GM23338 (cell line): ENCODE data around the gene ACAT2. TPM values are rescaled to one million over a fixed set of nuclear protein-coding genes. Genes with fewer than 3 reads are reported as not detected.

Experiments
- ATAC-seq: fragments of 200-7000 bp; cut with Tn5 transposase; 3 replicates; pipeline ENCODE4 v1.9.1; 2020
- DNase-seq: peaks from one replicate; pipeline ENCODE4 v3.0.0-alpha.2; 2015; ENCODE audit warnings: low spot score
- H2AFZ ChIP-seq: fragments of 200-600 bp; sonication (generic); 2 replicates; pipeline ENCODE4 v1.8.0; 2016; ENCODE audit warnings: antibody characterized with exemption, mild to moderate bottlenecking, moderate library complexity
- H3F3A ChIP-seq: fragments of 200-600 bp; sonication (generic); replicated peaks from 2 replicates; pipeline ENCODE4 v1.8.0; 2017; ENCODE audit warnings: antibody characterized with exemption, mixed run types, low read depth
- H3K27ac ChIP-seq: fragments of 200-600 bp; sonication (generic); 2 replicates; pipeline ENCODE4 v1.6.1; 2016; ENCODE audit warnings: low read depth
- H3K27me3 ChIP-seq: fragments of 200-600 bp; sonication (generic); 2 replicates; pipeline ENCODE4 v1.8.0; 2016; ENCODE audit warnings: mild to moderate bottlenecking, mixed run types, moderate library complexity; ENCODE audit not compliant: insufficient read depth
- H3K36me3 ChIP-seq: fragments of 200-600 bp; sonication (generic); 2 replicates; pipeline ENCODE4 v1.8.0; 2016; ENCODE audit warnings: mild to moderate bottlenecking; ENCODE audit not compliant: insufficient read depth
- H3K4me1 ChIP-seq: fragments of 200-600 bp; sonication (generic); 2 replicates; pipeline ENCODE4 v1.8.0; 2016; ENCODE audit warnings: mild to moderate bottlenecking, moderate library complexity; ENCODE audit not compliant: insufficient read depth
- H3K4me2 ChIP-seq: fragments of 200-600 bp; sonication (generic); 2 replicates; pipeline ENCODE4 v1.7.1; 2017; ENCODE audit warnings: mixed run types
- H3K4me3 ChIP-seq: fragments of 200-600 bp; sonication (generic); 2 replicates; pipeline ENCODE4 v1.6.1; 2016; ENCODE audit warnings: mixed run types
- H3K79me2 ChIP-seq: fragments of 200-600 bp; sonication (generic); replicated peaks from 2 replicates; pipeline ENCODE4 v1.8.0; 2017; ENCODE audit warnings: mild to moderate bottlenecking; ENCODE audit not compliant: insufficient read depth
- H3K9me2 ChIP-seq: fragments of 200-600 bp; sonication (generic); 2 replicates; pipeline ENCODE4 v1.8.0; 2017; ENCODE audit not compliant: insufficient read depth
- H4K20me1 ChIP-seq: fragments of 200-600 bp; sonication (generic); replicated peaks from 2 replicates; pipeline ENCODE4 v1.8.0; 2017; ENCODE audit warnings: mild to moderate bottlenecking; ENCODE audit not compliant: insufficient read depth
- H3K27ac Mint-ChIP-seq: 2 replicates; pipeline ENCODE4 v1.8.0; 2020; ENCODE audit warnings: inconsistent platforms, mild to moderate bottlenecking, moderate library complexity, mixed read lengths
- H3K27me3 Mint-ChIP-seq: 3 replicates; pipeline ENCODE4 v1.8.0; 2022; ENCODE audit warnings: low read depth, mild to moderate bottlenecking, moderate library complexity, mixed read lengths, inconsistent platforms; ENCODE audit not compliant: insufficient read depth, poor library complexity
- H3K36me3 Mint-ChIP-seq: 3 replicates; pipeline ENCODE4 v1.8.0; 2021; ENCODE audit warnings: low read depth, mild to moderate bottlenecking, inconsistent platforms, moderate library complexity, mixed read lengths
- H3K4me1 Mint-ChIP-seq: 3 replicates; pipeline ENCODE4 v1.8.0; 2020; ENCODE audit warnings: mild to moderate bottlenecking, inconsistent platforms, mixed read lengths
- H3K4me3 Mint-ChIP-seq: 3 replicates; pipeline ENCODE4 v1.8.0; 2021; ENCODE audit warnings: moderate library complexity, mild to moderate bottlenecking, inconsistent platforms, mixed read lengths
- H3K9me3 Mint-ChIP-seq: 3 replicates; pipeline ENCODE4 v1.8.0; 2020; ENCODE audit warnings: moderate library complexity, mild to moderate bottlenecking, inconsistent platforms, mixed read lengths
- EZH2phosphoT487 ChIP-seq: fragments of 200-600 bp; sonication (generic); IDR thresholded peaks from one replicate; pipeline ENCODE4 v1.8.1; 2018; ENCODE audit warnings: antibody characterized with exemption; ENCODE audit not compliant: unreplicated experiment
- JUNB ChIP-seq: IDR thresholded peaks from one replicate; pipeline ENCODE4 v1.6.1; 2016; ENCODE audit warnings: antibody characterized with exemption; ENCODE audit not compliant: unreplicated experiment
- NANOG ChIP-seq: IDR thresholded peaks from 2 replicates; pipeline ENCODE4 v1.6.1; 2016; ENCODE audit warnings: antibody characterized with exemption, borderline replicate concordance
- ZNF331 ChIP-seq: fragments of 250-450 bp; sonication (Bioruptor Pico); IDR thresholded peaks from 2 replicates; pipeline ENCODE4 v1.5.0; 2020; ENCODE audit warnings: low read depth, mild to moderate bottlenecking, moderate library complexity
- ZNF462 ChIP-seq: fragments of 250-450 bp; sonication (Bioruptor Pico); IDR thresholded peaks from 2 replicates; pipeline ENCODE4 v1.5.0; 2020; ENCODE audit warnings: mild to moderate bottlenecking, moderate library complexity
- polyA plus RNA-seq: library from polyadenylated mRNA; unstranded; fragments of >200 nt; fragmentation: Nextera tagmentation; extraction: Ambion mirVana; gene quantifications from 2 replicates; pipeline ENCODE4 v1.2.1, GENCODE V29; 2016
- total RNA-seq: library from RNA; depleted of rRNA; stranded (reverse); fragments of >200 nt; shearing (Covaris generic); gene quantifications from 2 replicates; pipeline ENCODE4 v1.2.3, GENCODE V29; 2014

ACAT2 gene
- total and polyA plus RNA-seq, 2 experiments from 2014 or later, result 108 to 151 TPM

- TF ChIP-seq ZNF462 (CRISPR knock-in tag), result no peak
- no peak for TF ChIP-seq JUNB
- no peak for TF ChIP-seq EZH2phosphoT487
- TF ChIP-seq NANOG, result no peak
- no peak for TF ChIP-seq ZNF331 (CRISPR knock-in tag)
Observed at GRCh38 chr6:159826968-159827647, 65.3 kb downstream of the ACAT2 start (continued).

GRCh38 chr6:159828074-159828473, 66.2 kb downstream of the ACAT2 start:
- Histone ChIP-seq H4K20me1 (no peaks in the 10 kb centered on the region), H3K27me3 (no peaks in the 10 kb centered on the region), H3K36me3 (no peaks in the 10 kb centered on the region), H3K4me2 (no peak overlapping the region), H3K9me2 (no peaks in the 10 kb centered on the region), H3K4me1 (peaks cover 18% of the 10 kb centered on the region), H3K27ac (no peak overlapping the region), H3F3A (no peaks in the 10 kb centered on the region), H2AFZ (no peak overlapping the region), H3K79me2 (no peaks in the 10 kb centered on the region), H3K4me3 (no peak overlapping the region)
- DNase-seq (no peak), ATAC-seq (no peak)
- Mint-ChIP-seq H3K27me3 (peaks cover 16% of the 10 kb centered on the region), H3K9me3 (peaks cover 8% of the 10 kb centered on the region; the same call in 1 of the 3 replicates), H3K4me3 (no peak overlapping the region), H3K36me3 (peaks cover 8% of the 10 kb centered on the region; the same call in 2 of the 3 replicates), H3K4me1 (peaks cover 34% of the 10 kb centered on the region), H3K27ac (no peak overlapping the region)
- no peak for TF ChIP-seq ZNF462 (CRISPR knock-in tag)
- no peak for TF ChIP-seq JUNB
- no peak for TF ChIP-seq ZNF331 (CRISPR knock-in tag)
